ENCODE data around the gene AP3B1.
"Not testable (repeated sequence)": the region's sequence is repeated elsewhere in the genome, so short reads cannot be mapped to it uniquely, and the experiment has no call there.

AP3B1 gene

GRCh38 chr5:78245136-78245535 is 49.4 kb downstream of the AP3B1 start:
- no peak for DNase-seq (ENCODE audit: low read depth in 2 of 2)

- DNase-seq (ENCODE audit: low read depth in 2 of 2): no peak
These were observed 50.9 kb downstream of the AP3B1 start for GRCh38 chr5:78243639-78244038.

GRCh38 chr5:78243091-78243490 is 51.4 kb downstream of the AP3B1 start:
- no peak for DNase-seq (ENCODE audit: low read depth in 2 of 2)

GRCh38 chr5:78242001-78242400 is 52.5 kb downstream of the AP3B1 start:
- no peak for DNase-seq (ENCODE audit: low read depth in 2 of 2)

GRCh38 chr5:78237911-78238310 is 56.6 kb downstream of the AP3B1 start:
- no peak for DNase-seq (ENCODE audit: low read depth in 2 of 2)

GRCh38 chr5:78236046-78236445 is 58.5 kb downstream of the AP3B1 start:
- DNase-seq (ENCODE audit: low read depth in 2 of 2): no peak

GRCh38 chr5:78235289-78235688 is 59.2 kb downstream of the AP3B1 start:
- no peak for DNase-seq (ENCODE audit: low read depth in 2 of 2)

- DNase-seq (ENCODE audit: low read depth in 2 of 2): no peak
These were observed 59.7 kb downstream of the AP3B1 start for GRCh38 chr5:78234804-78235203.

- DNase-seq (ENCODE audit: low read depth in 2 of 2): no peak
These were observed 62.3 kb downstream of the AP3B1 start for GRCh38 chr5:78232163-78232562.

GRCh38 chr5:78224358-78224757 is 70.1 kb downstream of the AP3B1 start:
- DNase-seq (ENCODE audit: low read depth in 2 of 2): no peak

GRCh38 chr5:78221964-78222451 is 72.5 kb downstream of the AP3B1 start:
- no peak for DNase-seq (ENCODE audit: low read depth in 2 of 2)

- no peak for DNase-seq (ENCODE audit: low read depth in 2 of 2)
These were observed 73.0 kb downstream of the AP3B1 start for GRCh38 chr5:78221467-78221866.

- no peak for DNase-seq (ENCODE audit: low read depth in 2 of 2)
These were observed 78.5 kb downstream of the AP3B1 start for GRCh38 chr5:78215972-78216371.

- no peak for DNase-seq (ENCODE audit: low read depth in 2 of 2)
These were observed 78.9 kb downstream of the AP3B1 start for GRCh38 chr5:78215565-78215964.

- no peak for DNase-seq (ENCODE audit: low read depth in 2 of 2)
These were observed 80.7 kb downstream of the AP3B1 start for GRCh38 chr5:78213799-78214198.

GRCh38 chr5:78211052-78211451 is 83.4 kb downstream of the AP3B1 start:
- DNase-seq (ENCODE audit: low read depth in 2 of 2): no peak

- DNase-seq (ENCODE audit: low read depth in 2 of 2): no peak
These were observed 90.3 kb downstream of the AP3B1 start for GRCh38 chr5:78204241-78204640.

GRCh38 chr5:78203815-78204214 is 90.7 kb downstream of the AP3B1 start:
- DNase-seq (ENCODE audit: low read depth in 2 of 2): no peak

- no peak for DNase-seq (ENCODE audit: low read depth in 2 of 2)
These were observed 104.1 kb downstream of the AP3B1 start for GRCh38 chr5:78190402-78190801.

GRCh38 chr5:78188681-78189080 is 105.8 kb downstream of the AP3B1 start:
- not testable (repeated sequence) for DNase-seq (ENCODE audit: low read depth in 2 of 2)

- no peak for DNase-seq (ENCODE audit: low read depth in 2 of 2)
These were observed 107.3 kb downstream of the AP3B1 start for GRCh38 chr5:78187172-78187571.

- DNase-seq (ENCODE audit: low read depth in 2 of 2): no peak
These were observed 111.7 kb downstream of the AP3B1 start for GRCh38 chr5:78182838-78183237.

GRCh38 chr5:78178356-78178755 is 116.1 kb downstream of the AP3B1 start:
- no peak for DNase-seq (ENCODE audit: low read depth in 2 of 2)

- DNase-seq (ENCODE audit: low read depth in 2 of 2): not testable (repeated sequence)
These were observed 124.2 kb downstream of the AP3B1 start for GRCh38 chr5:78170335-78170734.

Measured in activated CD4-positive, alpha-beta T cell treated with anti-CD3 and anti-CD28 coated beads for 24 hours (primary cell).